ENCODE results near the gene PHLDA2.
"Not testable (repeated sequence)": the region's sequence is repeated elsewhere in the genome, so short reads cannot be mapped to it uniquely, and the experiment has no call there.

The PHLDA2 gene

DNA sequence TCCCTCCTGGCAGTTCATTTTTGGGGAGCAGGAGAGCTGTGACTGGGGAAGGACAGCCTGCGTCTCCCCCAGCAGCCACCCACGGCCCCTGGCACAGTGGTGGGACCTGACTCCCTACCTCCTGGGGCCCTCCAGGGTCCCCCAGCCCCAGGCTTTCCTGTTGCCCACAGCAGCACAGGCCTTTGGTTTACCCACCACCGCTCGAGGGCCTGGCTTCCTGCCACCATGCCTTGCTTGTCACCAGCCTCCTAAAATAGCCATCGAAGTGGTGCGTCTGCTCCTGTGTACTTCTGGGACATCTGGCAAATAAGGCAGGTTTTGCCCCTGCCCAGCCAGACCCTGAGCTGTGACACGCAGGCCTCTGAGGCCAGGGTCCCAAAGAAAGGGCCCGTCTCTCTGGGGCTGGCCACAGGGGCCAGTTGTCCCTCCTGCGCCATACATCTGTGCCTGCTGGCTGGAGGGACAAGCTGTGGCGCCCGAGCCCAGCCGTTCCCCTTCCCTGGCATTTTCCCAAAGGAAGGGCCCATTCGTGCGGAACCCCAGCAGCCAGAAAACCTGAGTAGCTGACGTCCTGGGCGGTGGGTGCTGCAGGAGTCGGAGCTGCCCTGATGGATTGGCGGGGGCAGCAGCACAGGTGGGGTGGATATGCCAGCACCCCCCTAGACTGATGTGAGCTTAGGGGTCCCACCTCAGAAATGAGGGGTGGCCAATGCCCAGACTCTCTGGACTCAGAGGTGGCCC, 14.6 kb downstream of the PHLDA2 start:
- no peak for DNase-seq (ENCODE audit: low read depth in 2 of 2)

DNA sequence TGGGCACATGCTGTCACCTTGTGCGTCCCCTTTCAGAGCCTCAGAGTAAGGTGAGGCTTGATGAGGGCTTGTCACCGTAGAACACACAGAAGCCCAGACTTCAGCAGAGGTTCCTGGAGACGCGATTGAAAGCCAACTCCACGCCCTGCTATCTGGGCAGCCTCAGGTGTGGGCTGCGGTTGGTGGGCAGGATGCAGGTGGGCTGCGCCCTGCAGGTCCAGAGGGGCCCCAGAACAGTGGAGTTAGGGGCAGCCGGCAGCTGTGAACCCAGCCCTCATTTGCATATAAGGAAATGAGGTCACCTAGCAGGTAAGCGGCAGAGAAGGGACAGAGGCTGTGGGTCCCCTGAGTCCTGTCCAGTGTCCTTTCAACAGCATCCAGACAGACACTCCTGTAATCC, 15.4 kb downstream of the PHLDA2 start:
- no peak for DNase-seq (ENCODE audit: low read depth in 2 of 2)

DNA sequence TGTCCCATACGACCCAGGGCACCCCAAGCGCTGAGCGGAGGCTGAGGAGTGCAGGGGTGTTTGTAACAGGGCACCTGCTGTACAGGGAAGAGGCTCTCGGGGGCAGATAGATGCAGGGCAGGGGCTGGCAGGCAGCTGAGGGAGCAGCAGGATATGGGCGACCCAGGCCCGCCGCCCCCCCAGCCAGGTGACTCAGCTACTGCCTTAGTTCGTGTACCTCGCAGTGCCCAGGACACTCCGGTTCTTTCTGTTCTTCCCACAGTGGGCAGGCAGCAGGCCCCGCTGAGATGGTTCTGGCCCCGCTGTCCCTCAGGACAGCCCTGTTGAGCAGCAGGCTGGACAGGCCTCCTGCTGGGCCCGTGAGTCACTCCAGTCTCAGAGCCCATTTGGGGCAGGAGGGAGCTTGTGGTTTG, 16.2 kb downstream of the PHLDA2 start:
- no peak for DNase-seq (ENCODE audit: low read depth in 2 of 2)

- no peak for DNase-seq (ENCODE audit: low read depth in 2 of 2)
Measured at GRCh38 chr11:2912498-2912897, 16.7 kb downstream of the PHLDA2 start.

- DNase-seq (ENCODE audit: low read depth in 2 of 2): no peak
Measured at GRCh38 chr11:2911785-2912391, 17.3 kb downstream of the PHLDA2 start.

GRCh38 chr11:2911088-2911784, 18.0 kb downstream of the PHLDA2 start:
- DNase-seq (ENCODE audit: low read depth in 2 of 2): no peak

DNA sequence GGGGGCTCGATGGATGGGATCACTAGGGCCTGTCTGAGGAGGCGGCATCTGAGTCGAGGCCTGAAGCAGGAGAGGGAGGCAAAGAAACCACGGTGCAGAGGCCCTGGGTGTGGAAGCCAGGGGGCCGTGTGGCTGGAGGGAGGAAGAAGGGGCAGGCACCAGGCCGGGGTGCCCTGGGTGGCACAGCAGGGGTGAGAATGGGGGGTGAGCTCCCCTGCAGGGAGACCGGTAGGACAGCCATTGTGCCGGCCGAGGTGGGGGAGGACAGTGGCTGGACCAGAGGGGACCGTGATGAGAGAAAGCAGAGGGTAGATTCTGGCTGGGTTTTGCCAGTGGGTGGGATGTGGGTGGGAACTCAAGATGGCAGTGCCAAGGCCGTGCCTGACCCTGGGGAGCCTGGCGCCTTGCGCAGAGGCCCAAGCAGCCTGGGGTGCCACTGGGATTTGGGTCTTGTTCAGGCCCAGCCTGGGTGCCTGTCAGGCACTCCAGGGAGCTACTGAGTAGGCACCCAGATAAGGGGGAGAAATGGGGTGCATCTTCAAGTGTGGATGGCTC, 18.7 kb downstream of the PHLDA2 start:
- no peak for DNase-seq (ENCODE audit: low read depth in 2 of 2)

- no peak for DNase-seq (ENCODE audit: low read depth in 2 of 2)
Measured at GRCh38 chr11:2909133-2909902, 19.9 kb downstream of the PHLDA2 start.

- no peak for DNase-seq (ENCODE audit: low read depth in 2 of 2)
Measured at GRCh38 chr11:2908130-2908529, 21.1 kb downstream of the PHLDA2 start.

- not testable (repeated sequence) for DNase-seq (ENCODE audit: low read depth in 2 of 2)
Measured at GRCh38 chr11:2905299-2905698, 23.9 kb downstream of the PHLDA2 start.

DNA sequence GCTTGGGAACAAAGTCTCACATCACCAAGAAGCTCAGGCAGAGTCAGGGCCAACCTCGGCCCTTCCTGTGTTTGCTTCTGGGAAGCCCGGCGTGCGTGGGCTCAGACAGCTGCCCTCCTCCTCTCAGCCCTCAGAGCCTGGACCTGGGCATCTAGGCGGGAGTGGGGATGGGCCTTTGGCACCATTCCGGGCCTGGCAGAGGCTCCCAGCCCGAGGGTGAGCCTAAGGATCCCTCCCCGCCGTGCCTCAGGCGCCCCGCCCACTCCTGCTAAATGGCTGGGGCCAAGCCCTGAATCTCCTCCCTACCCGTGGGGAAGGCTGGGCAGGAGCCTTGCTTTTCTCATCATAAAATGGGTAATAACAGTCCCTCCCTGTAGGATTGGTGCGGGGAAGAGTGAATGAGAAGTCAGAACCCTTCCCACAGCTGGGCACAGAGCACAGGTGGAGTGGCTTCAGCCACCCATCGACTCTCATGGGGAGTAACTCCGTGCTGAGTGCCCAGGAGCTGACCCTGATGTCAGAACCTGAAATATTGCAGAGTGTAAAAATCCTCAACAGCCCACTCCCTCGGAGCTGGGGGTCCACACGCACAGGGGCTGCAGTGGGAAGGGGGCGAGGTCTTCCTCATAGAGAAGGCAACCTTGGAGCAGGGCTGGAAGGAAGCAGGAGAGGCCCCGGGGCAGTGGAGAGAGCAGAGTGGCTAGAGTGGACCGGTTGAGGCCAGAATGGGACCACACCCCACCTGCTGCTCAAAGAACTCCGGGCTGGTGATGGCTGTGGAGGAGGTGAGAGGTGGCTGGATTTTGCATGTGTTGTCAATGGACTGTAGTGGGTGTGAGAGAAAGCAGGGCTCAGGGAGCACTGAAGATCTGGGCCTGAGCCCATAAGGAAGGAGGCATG, 24.8 kb downstream of the PHLDA2 start:
- DNase-seq (ENCODE audit: low read depth in 2 of 2): no peak

GRCh38 chr11:2903672-2904011, 25.6 kb downstream of the PHLDA2 start:
- DNase-seq (ENCODE audit: low read depth in 2 of 2): no peak

GRCh38 chr11:2902784-2903671, 26.2 kb downstream of the PHLDA2 start:
- no peak for DNase-seq (ENCODE audit: low read depth in 2 of 2)

DNA sequence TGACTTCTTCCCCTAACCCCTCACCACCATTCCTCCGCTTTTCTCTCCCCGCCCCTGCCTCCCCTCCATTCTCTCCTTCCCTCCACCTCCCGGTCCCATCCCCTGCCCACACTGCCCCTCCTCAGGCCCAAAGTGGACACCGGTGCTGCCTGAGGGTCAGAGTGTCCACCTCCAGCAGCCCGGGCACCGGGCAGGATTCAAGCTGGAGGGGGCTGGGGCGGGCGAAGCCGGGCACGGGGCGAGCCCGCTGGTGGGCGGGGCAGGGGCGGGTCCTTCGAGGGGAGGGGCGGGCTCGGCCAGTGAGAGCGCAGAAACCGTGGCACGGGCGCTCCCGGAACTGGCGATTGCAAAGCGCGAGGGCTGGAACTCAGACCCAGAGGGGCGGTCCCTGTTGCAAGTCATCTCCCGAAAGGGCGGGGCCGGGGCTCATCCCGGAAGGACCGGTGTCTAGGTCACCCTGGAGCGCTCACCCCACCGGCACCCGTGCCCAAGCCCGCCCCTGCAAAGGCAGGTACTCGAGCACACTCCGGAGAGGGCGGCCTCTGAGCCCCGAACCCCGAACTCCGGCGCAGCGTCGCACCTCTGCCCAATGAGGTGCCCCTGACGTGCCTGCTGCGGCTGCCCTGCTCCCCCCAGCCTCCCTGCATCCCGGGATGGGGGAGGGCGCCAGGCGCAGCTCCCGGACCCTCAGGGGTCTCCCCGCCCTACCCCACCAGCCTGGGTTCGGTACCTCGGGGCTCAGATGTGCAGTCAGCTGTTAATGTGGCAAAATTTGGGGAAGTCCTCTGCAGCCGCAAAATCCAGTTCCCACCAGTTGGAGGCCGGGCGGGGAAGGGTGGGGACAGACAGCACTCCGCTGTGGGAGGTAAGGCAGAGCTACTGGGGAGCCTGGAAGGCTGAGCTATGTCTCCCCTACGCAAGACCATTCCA, 27.1 kb downstream of the PHLDA2 start:
- peak; percentile 76 to 87 for DNase-seq (ENCODE audit: low read depth in 2 of 2)

DNA sequence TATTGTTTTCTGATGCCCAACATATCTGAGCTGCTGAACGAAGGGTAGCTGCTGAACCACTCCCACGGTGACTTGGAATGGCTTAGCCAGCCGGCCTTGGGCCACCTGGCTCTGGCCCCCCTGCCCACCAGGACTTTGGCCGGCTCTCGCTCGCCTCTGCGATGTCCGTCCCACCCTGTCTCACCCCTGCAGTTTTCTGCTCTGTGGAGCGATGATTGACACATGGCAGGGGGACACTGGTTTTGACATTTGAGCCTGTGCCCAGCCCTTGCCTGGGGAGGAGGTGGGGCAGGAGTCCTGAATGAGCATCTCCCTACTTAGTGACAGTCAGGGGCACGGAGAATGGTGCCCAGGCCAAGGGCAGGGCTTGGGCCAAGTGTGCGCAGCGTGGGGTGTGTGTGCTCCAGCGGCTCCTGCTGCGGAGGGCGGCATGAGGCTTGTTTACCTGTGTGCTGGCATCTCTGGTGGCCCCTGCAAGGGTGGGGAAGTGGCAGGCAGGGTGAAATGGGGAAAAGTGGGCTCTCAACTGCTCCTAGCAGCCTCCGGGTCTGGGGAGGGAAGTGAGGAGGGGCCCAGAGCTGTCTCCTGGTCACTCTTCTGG, 27.9 kb downstream of the PHLDA2 start:
- no peak for DNase-seq (ENCODE audit: low read depth in 2 of 2)

DNA sequence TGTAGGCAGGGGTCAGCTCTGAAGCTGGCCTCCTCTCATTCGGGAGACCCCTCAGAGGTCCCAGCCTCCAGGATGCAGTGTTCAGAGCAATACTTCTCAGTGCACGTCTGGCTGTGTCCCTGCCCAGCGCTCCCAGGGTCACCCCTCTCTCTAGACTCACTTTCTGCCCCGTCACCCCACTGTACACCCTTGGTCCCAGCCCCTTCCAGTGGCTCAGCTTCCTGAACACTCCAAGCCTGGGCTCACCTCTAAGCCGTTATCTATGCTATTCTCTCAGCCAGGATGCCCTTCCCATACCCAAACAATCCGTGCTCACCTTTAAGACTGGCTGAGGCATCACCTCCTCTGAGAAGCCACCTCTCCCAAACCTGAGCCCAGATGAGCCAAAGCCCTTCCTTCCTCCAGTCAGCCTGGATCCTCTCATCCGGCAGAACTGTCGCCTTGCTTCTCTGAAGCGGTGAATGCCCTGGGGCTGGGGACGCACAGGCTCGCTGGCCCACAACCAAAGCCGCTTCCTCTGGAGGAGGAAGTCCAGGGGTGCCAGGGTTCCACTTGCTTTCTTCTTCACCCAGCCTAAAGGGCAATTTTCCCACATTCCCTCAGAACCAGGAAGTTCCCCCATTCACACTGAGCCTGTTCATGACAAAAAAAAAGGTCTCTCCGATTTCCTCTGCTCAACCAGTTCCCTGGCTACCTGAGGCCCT, 30.0 kb downstream of the PHLDA2 start:
- DNase-seq (ENCODE audit: low read depth in 2 of 2): no peak

DNA sequence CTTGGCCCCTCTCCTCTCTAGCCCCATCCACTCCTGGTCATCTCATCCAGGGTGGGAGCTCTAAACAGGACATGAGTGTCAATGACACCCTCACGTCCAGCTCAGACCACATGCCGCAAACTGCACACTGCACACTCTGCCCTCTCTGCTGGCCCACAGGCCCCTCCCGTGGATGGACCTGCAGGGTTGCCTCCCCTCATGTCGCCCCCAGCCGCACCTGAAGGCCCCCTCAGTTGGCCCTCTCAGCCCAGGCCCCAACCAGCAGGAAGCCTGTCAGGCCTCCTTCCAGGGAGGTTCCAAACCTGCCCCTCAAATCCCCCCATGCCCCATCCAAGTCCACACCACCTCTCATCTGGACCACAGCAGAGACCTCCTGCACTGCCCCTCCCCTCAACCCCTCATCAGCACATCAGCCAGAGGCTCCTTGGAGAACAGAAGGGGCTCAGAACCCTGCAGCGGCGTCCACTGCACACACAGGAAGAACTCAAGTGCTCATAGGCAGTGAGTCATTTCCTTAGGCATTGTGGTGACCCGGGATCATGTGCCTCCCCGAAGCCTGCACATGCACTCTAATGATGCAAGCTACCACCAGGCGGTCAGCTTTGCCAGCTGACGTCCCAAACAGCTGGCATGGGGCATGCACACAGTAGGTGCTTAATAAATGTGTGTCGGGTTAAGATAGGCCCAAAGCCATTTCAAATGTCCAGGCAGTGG, 30.7 kb downstream of the PHLDA2 start:
- DNase-seq (ENCODE audit: low read depth in 2 of 2): peak in 1 of 2 donors; percentile 34

All from stimulated activated CD4-positive, alpha-beta T cell treated with anti-CD3 and anti-CD28 coated beads, Interleukin-1b, Interleukin-23, amount 100 ng/mL, for 4 hours (primary cell).